HG02938 (cell line): ENCODE data around the gene ZNF415.
A peak's percentile ranks its signal among the peaks of the same experiment; 100 is the strongest.
"Not testable (repeated sequence)": the region's sequence is repeated elsewhere in the genome, so short reads cannot be mapped to it uniquely, and the experiment has no call there.

Source experiments
- ATAC-seq: cut with Tn5 transposase; IDR thresholded peaks from one replicate; pipeline ENCODE4 v1.9.1; 2021; ENCODE audit warnings: mild to moderate bottlenecking, moderate library complexity; ENCODE audit not compliant: unreplicated experiment

ZNF415 gene

DNA sequence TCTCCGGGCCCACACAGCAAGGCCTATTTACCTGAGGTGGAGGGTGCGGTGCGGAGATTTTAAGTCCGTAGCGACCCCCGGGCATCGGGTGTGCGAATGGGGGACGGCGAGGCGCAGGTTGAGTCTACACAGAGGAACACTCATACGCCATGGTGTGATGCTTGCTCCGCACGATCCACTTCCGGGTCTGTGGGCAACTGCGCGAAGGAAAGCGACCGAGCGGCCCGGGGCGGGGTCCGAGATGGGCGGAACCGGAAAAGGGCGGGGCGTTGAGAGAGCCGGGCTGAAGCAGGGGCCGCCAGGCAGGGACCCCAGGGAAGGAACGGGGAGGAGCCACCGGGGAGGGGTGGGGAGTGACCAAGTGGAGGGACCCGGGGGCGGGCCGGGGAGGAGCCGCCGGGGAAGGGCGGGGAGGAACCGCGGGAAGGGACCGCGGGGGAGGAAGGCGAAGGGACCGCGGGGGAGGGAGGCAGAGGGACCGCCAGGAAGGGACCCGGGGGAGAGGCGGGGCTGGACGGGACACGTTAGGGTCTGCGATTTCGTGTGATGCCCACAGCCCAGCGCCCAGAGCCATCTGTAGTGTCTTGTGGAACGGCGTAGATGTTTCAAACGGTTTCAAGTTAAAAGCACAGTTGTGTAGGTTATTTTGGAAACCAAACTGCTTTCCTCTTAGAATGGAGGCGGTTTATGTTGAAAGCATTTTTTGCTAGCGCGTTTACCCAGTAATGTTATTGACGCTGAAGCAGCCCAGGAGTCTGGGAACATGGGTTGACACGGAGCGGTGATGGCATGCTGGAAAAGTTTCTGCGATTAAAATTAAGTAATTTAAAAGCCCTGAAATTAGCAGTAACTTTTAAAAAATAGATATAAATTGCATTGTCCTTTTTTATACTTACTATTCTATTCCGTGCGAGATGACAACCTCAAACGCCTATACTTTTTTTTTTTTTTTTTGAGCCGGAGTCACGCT lies 29.2 kb downstream of the ZNF415 start, which contains the start of gene ZNF160:
Gene ZNF160, minus strand, starts transcription at position 189 of the 970 bp plus-strand sequence. CDS start 17,146 bp downstream, outside the sequence.
- peak; percentile 85 for ATAC-seq

DNA sequence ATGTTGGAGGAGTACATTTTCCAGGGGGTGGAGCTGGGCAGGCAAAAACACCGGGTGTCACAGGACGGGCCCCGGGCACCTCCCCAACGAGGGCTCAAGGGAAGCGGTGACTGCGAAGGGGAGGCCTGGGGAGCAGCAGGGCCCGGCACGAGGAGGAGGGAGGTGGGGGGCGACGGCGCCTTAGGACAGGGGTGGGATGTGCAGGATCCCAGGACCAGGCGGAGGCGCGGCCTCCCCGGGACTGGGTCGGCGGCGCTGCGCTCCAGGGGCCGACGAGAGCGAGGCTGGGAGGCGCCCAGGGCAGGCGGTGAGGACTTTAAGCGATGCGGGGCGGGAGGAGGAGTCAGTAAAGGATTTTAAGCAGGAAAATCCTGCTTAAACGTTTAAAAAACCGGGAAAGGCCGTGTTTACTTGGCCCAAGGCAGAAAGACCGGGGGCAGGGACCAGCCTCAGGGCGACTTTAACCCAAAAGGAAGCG lies 29.9 kb downstream of the ZNF415 start:
- peak; percentile 31 for ATAC-seq

DNA sequence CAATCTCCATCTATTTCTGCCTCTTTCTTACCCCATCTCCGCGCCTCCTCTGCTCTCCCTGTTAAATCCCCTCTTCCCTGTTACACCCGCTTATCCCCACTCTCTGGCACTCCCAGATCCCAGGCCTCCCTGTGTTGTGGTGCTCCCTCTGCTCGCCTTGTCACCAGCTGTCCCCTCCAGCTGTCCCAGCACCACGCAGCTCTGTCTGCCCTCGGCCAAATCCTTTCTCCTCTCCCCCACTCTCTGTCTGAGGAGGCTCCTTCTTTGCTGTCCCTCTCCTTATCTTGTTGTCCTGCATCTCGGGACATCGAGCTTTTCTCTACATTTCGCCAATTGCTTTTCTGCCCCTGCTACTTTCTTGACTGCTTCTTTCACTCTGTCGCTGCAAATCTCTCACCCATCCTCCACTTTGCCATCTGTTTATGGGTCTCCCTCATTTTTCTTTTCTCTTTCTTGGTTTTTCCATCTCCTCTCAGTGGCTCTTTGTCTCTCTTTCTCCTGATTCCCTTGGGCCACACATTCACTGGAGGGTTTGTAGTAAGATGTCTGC lies 30.4 kb downstream of the ZNF415 start:
- no peak for ATAC-seq

DNA sequence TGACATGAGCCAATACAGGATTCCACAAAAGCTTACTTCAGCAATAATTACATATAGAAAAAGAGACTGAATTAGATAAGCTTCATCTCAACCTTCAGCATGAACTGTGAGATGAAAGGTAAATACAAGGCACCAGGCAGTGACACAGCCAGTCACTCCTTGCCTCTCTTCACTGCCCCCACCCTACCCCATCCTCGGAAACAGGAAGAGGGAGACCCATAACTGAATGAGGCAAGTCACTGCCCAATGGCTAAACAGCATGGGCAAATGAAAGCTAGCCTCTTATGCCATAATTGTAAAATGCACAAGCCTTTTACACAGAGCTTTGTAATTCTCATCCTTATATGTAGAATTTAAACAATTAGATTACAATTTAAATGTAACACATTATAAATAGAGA lies 31.2 kb downstream of the ZNF415 start:
- no peak for ATAC-seq

DNA sequence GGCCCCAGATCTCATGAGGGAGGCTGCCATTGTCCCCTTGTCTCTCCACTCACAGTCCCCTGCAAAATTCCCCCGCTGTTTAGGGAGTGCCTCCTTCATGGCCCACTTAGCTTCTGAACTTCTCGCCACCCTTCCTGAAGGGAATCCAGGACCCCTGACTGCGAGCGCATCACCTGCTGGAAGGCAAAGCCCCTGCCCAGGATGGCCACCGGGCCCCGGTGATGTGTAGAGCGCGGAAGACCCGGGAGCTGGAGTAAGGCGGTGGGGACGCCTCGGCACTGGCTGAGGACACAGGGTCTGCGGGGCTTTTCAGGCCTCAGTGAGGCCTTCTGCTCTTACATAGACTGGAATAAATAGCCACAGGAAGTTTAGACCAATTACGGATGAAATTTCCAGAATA lies 34.1 kb downstream of the ZNF415 start:
- ATAC-seq = not testable (repeated sequence)

DNA sequence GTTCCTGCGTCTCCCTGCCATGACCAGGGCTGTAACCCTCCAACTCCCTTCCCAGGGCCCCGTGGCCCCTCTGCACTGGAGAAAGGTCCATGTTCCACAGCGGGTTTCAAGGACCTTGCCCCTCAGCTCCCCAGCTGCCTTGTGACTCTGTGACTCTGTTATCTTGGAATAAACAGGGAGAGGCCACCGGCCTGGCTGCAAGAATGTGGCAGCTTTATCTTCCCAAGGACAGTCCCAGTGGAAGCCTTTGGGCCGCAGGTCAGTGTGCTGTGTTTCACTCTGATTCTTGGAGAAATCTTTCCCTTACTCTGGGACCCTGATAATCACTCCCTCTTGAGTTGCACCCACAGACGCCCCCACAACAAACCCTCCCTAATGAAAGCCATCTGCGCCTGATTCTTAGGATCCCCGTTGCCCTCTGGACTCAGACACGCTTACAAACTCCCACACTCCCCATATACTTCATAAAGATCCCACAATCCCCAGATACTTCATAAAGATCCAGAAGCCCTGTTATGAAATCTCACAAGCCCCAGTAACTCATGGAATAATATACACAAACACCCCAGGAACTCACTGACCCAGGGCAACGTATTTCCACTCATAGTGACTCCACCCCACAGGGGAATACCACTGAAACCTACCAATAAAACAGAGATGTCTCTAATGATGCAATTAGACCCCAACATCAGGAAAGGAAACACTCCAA lies 35.6 kb downstream of the ZNF415 start:
- not testable (repeated sequence) for ATAC-seq

DNA sequence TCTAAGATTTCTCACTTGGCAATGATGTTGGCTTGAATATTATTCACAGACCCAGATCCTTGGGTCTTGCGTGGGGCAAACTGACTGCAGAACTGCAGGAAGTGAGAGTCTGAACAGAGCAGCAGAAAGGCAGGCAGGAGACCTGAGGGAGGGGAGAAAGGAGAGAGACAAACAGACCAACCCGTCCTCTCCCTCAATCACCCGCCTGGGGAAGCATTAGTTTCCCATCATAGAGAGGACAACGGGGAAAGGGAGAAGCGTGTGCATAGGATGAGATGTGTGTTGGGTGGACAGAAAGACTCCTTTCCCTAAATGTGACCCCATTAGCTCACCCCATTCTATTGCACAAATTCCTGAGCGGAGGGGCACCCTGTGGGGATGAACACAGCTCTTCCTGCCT lies 36.1 kb downstream of the ZNF415 start:
- ATAC-seq = not testable (repeated sequence)

DNA sequence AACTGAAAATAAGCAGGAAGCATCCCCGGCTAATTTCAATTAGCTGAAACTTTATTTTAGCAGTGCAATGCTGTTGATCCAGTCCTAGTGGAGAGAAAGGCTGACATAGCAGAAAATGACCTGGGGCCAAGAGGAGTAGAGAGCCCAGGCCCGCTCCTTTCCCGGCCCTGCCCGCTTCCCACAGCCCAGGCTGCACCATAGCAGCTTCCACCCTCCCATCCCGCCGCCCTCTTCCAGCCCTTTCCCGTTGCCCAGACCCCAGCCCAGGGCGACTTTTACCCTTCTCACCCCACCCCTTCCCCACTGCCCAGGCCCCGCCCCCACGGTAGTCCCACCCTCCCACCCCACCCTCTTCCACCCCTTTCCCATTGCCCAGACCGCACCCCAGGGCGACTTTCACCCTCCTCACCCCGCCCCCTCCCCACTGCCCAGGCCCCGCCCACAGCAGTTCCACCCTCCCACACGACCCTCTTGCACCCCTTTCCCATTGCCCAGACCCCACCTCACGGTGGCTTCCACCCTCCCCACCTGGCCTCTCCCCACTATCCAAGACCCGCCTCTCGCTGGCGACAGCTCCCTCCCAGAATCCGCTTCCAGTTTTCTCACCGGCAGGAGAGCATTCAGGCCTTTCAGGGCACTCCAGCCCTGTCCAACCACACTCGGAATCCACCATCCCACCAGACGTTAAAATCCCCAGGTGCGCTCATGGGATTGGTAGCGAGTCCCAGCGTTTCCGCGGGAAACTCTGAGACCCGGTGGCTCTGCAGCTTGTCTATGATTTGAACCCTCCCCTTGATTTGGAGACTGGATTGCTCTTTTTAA lies 37.7 kb downstream of the ZNF415 start:
- no peak for ATAC-seq

DNA sequence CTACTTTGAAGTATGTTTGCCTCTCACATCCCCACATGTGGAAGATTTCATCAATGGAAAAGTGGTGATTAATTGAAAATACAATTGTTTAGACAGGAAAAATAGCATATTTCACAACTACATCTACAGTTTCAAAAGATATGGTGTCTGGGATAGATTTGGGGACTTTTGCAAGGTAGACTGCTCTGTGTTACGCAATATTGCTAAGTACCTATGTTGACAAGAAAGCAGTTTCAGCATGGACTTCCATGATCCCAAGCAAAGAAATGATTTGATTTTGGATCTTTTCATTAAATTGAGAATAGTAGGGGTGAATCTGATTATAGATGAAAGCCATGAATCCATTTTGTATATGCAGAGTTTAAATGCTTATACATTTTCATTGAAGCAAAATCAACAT lies 40.0 kb downstream of the ZNF415 start:
- ATAC-seq = no peak

DNA sequence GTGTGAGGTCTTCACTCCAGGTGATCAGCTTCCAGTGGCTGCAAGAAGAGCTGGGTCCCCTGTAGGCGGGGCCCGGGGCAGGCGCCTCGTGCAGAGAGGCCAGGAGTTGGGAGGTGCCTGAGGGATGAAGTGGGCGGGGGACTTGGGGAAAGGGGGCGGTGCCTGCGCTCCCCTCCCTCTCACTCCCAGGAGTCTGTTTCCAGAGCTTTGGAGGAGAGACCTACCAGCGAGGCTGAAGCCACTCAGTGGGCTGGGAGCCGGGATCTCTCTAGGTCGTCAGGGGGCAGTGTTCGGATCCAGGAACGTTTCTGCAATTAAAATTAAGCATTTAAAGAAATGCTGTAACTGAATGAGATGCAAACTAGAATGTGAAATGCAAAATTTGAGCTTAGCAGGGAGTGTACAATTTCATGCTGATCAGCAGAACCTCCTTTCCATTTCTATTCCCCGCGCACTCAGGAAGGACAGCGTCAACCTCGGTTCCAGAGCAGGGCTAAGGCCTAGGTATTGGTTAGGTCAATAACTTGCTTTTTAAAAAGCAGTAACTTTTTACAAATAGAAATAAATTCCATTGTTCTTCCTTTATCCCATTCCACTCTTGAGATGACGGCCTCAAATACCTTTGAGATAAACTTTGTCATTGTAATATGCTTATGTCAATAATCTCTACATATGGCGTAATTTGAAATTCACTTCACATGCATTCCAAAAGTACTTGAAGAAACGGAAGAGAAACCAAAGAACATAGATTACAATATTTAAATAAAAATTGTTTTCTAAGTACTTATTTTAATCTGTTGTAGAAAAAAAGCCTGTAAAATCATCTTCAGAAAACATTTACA lies 41.1 kb downstream of the ZNF415 start:
- no peak for ATAC-seq

DNA sequence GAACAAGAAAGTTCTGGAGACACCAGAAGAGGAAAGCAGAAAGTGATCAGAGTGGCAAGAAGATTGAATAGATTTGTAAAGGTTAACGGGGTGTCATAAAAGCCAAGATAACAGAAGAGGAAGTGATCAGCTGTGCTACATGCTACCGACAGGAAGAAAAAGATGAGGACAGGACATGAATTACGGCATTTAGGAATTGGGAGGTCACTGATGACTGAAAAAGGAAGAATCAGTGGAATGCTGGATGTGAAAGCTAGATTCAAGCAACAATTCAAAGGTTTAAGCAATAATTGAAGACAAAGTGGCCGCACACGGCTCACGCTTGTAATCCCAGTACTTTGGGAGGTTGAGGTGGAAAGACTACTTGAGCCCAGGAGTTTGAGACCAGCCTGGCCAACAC lies 44.6 kb downstream of the ZNF415 start:
- no peak for ATAC-seq

DNA sequence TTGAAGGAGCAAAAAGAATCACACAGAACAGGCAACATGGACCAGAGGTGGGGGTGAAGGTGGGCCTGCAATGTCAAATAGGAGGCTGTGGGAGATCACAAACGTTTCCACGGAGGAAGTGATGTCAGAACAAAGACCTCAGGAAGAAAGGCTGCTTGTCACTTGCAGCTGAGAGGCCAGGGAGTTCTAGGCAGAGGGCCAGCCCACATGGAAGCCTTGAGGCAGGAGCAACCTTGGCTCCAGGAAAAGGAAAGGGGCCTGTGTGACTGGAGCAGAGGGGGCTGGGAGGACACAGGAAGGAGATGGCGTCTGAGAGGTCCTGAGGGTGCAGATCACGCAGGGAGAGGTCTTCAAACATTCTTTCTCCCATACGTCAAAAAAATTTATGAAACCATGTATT lies 45.8 kb downstream of the ZNF415 start:
- no peak for ATAC-seq

DNA sequence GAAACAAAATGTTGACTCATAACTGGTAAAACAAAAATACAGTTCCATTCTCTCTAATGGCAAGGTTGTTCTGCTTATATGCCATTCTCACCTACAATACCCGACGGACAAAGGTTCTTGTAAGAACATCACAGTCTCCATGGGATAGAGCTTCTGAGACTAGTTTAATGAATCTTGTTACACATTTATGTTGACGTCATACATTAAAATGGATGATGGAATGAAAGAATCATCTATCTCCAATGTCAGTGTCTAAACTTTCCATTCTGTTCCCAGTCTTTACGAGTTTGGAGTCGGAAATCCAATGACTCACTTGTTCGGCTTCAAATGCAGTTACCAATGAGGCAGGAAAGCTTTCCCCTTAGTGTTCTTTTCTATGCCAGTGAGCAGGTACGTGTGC lies 47.2 kb downstream of the ZNF415 start:
- ATAC-seq = no peak

DNA sequence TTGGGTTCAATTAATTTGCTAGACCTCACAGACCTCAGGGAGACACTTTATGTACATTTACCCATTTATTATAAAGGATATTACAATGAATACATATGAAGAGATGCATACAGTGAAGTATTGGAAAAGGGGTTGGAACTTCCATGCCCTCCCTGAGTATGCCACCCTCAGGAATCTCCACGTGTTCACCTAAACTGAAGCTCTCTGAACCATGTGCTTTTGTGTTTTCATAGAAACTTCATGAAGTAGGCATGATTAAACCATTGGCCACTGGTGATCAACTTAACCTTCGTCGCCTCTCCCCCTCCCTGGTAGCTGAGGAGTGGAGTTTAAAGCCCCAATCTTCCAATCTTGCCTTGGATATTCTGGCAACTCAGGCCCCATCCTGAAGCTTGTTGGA lies 49.8 kb downstream of the ZNF415 start:
- ATAC-seq = no peak

DNA sequence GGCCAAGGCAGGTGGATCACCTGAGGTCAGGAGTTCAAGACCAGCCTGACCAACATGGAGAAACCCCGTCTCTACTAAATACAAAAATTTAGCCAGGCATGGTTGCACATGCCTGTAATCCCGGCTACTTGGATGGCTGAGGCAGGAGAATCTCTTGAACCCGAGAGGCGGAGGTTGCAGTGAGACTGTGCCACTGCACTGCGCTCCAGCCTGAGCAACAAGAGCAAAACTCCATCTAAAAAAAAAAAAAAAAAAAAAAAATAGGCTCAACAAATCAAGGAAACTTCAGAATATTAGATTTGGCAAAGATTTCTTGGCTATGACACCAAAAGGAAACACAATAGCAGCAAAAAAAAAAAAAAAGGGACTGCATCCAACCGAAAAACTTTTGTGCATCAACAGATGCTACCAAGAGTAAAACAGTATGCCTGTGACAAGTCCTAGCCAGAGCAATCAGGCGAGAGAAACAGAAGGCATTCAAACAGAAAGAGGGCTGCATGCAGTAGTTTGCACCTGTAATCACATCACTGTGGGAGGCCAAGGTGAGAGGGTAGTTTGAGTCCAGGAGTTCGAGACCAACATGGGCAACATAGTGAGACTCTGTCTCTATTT lies 53.3 kb downstream of the ZNF415 start:
- ATAC-seq = no peak

DNA sequence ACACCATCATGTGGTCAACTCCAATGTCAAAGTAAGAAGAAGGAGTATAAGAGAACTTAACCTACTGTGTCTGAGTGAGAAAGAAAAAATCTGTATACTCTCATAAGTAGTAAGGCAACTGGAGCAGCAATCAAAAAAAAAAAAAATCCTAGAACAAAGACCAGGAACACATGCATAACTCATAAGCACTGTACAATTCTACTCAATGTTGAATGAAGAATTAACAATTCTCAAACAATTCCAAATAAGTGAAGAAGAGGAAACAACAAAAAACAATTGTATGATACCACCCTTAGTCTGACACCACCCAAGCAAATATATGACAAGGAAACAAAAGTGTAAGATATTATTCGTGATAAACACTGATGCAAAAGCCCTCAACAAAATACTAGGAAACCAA lies 54.0 kb downstream of the ZNF415 start:
- ATAC-seq = no peak

DNA sequence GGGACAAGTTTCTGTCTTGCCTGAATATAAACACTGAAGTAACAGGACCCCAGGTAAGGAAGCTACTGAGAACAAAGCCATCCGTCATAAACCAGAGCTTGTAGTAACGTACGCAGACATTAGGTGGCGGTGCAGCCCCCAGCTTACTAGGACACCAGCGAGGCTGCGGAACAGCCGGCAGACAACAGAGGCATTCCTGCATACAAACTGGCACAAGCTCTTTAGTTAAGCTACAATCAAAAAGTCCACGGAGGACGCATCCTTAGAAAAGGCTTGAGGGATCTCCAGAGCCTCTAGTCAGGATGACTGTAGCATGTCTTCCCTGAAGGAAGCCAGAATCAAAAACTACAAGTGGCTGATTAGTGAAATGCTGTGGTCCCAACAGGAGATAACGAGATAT lies 55.7 kb downstream of the ZNF415 start:
- no peak for ATAC-seq

DNA sequence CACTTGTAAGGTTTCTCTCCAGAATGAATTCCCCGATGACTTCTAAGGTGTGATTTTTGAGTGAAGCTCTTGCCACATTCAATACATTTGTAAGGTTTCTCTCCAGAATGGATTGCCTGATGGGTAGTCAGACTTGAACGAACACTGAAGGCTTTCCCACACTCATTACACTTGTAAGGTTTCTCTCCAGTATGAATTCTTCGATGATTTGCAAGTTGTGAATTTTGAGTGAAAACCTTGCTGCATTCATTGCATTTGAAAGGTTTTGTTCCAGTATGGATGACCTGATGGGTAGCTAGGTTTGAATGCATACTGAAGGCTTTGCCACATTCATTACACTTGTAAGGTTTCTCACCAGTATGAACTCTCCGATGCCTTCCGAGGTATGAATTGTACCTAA lies 63.9 kb downstream of the ZNF415 start:
- ATAC-seq = no peak

DNA sequence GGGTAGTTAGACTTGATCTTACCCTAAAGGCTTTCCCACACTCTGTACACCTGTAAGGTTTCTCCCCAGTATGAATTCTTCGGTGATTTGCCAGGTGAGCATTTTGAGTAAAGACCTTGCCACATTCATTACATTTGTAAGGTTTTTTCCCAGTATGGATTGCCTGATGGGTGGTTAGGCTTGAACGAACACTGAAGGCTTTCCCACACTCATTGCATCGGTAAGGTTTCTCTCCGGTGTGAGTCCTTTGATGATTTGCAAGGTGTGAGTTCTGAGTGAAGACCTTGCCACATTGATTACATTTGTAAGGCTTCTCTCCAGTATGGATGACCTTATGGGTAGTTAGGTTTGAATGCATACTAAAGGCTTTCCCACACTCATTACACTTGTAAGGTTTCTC lies 64.5 kb downstream of the ZNF415 start:
- no peak for ATAC-seq
